K562 (cell line): Measurements from ENCODE around the gene SLC25A10.

Source experiments
- BACH1 ChIP-seq: fragments of 200-800 bp; sonication (Bioruptor generic); IDR thresholded peaks from 2 replicates; pipeline ENCODE4 v1.6.1; 2016; ENCODE audit warnings: missing genetic modification characterization, missing compliant biosample characterization
- CBX1 ChIP-seq: sonication (generic); IDR thresholded peaks from 2 replicates; pipeline ENCODE4 v1.6.1; 2016; ENCODE audit warnings: antibody characterized with exemption, low read depth, mild to moderate bottlenecking
- CEBPB ChIP-seq: fragments of 450-650 bp; IDR thresholded peaks from 2 replicates; pipeline ENCODE4 v1.6.1; 2016; ENCODE audit warnings: missing genetic modification characterization, missing compliant biosample characterization
- EZH2 ChIP-seq: IDR thresholded peaks from 2 replicates; pipeline ENCODE4 v1.6.1; 2012; ENCODE audit warnings: low read depth, mild to moderate bottlenecking, inconsistent platforms, low read length, borderline replicate concordance
- GTF2F1 ChIP-seq: IDR thresholded peaks from 2 replicates; pipeline ENCODE4 v1.6.1; 2011; ENCODE audit warnings: low read depth, low read length, improper control_type of control experiment
- GTF3C2 ChIP-seq: IDR thresholded peaks from 3 replicates; pipeline ENCODE4 v1.6.1; 2011; ENCODE audit warnings: borderline replicate concordance, mild to moderate bottlenecking, moderate library complexity; ENCODE audit not compliant: insufficient read length; ENCODE audit errors: extremely low read depth
- POLR2G ChIP-seq: fragments of 200-400 bp; formaldehyde crosslinking; IDR thresholded peaks from 2 replicates; pipeline ENCODE4 v1.6.1; 2017; ENCODE audit warnings: low read depth, mild to moderate bottlenecking, antibody characterized with exemption, low read length, moderate library complexity
- TCF7L2 ChIP-seq: fragments of 150-350 bp; IDR thresholded peaks from 2 replicates; pipeline ENCODE4 v1.6.1; 2016; ENCODE audit warnings: low read depth, mild to moderate bottlenecking, low read length, moderate library complexity
- TSHZ1 ChIP-seq: fragments of 250-450 bp; sonication (Bioruptor Pico); IDR thresholded peaks from 2 replicates; pipeline ENCODE4 v1.4.0; 2020; ENCODE audit warnings: mild to moderate bottlenecking, moderate library complexity
- ZBTB43 ChIP-seq: sonication (generic); formaldehyde crosslinking; IDR thresholded peaks from 2 replicates; pipeline ENCODE4 v1.8.0; 2023; ENCODE audit warnings: mild to moderate bottlenecking, missing genetic modification reagents

- TF ChIP-seq TCF7L2 = no peak
- TF ChIP-seq GTF2F1 = no peak
- no peak for TF ChIP-seq GTF3C2
- TF ChIP-seq CBX1 = no peak
- no peak for TF ChIP-seq EZH2
- TF ChIP-seq POLR2G = peak; percentile 52
- TF ChIP-seq BACH1 (tag) = no peak
- no peak for TF ChIP-seq TSHZ1 (CRISPR knock-in tag)
- TF ChIP-seq CEBPB (tag) = no peak
- no peak for TF ChIP-seq ZBTB43 (CRISPR knock-in tag)
These were observed 35.2 kb upstream of the SLC25A10 start for GRCh38 chr17:81676906-81677305.
